GM12892 (cell line): ENCODE results near the gene ICE2.

Experiments
- POLR2A ChIP-seq: IDR thresholded peaks from 2 replicates; pipeline ENCODE4 v1.6.1; 2011; ENCODE audit warnings: low read depth, low read length, control low read depth
- POLR2AphosphoS5 ChIP-seq: IDR thresholded peaks from 2 replicates; pipeline ENCODE4 v1.6.1; 2011; ENCODE audit warnings: low read depth, low read length, control low read depth
- TAF1 ChIP-seq: IDR thresholded peaks from 2 replicates; pipeline ENCODE4 v1.6.1; 2011; ENCODE audit warnings: low read depth, mild to moderate bottlenecking, control low read depth, low read length, borderline replicate concordance

- TF ChIP-seq POLR2AphosphoS5 (no peak), POLR2A (no peak), TAF1 (no peak)
Observed at GRCh38 chr15:60479361-60480110, 594 bp upstream of the ICE2 start.
